Renal cortical epithelial cell (primary cell): Measurements from ENCODE around the gene RSPH6A. TPM values are rescaled to one million over a fixed set of nuclear protein-coding genes. Genes with fewer than 3 reads are reported as not detected.

Source experiments
- DNase-seq: peaks from one replicate; pipeline ENCODE4 v3.0.0-alpha.2; 2011; ENCODE audit warnings: low read depth
- total RNA-seq: library from RNA; depleted of rRNA; stranded (reverse); fragments of >200 nt; gene quantifications from 2 replicates; pipeline ENCODE4 v1.2.3, GENCODE V29; 2014

Gene RSPH6A
- total RNA-seq, 1 donor from 2014 or later, result 0.10 TPM

DNA sequence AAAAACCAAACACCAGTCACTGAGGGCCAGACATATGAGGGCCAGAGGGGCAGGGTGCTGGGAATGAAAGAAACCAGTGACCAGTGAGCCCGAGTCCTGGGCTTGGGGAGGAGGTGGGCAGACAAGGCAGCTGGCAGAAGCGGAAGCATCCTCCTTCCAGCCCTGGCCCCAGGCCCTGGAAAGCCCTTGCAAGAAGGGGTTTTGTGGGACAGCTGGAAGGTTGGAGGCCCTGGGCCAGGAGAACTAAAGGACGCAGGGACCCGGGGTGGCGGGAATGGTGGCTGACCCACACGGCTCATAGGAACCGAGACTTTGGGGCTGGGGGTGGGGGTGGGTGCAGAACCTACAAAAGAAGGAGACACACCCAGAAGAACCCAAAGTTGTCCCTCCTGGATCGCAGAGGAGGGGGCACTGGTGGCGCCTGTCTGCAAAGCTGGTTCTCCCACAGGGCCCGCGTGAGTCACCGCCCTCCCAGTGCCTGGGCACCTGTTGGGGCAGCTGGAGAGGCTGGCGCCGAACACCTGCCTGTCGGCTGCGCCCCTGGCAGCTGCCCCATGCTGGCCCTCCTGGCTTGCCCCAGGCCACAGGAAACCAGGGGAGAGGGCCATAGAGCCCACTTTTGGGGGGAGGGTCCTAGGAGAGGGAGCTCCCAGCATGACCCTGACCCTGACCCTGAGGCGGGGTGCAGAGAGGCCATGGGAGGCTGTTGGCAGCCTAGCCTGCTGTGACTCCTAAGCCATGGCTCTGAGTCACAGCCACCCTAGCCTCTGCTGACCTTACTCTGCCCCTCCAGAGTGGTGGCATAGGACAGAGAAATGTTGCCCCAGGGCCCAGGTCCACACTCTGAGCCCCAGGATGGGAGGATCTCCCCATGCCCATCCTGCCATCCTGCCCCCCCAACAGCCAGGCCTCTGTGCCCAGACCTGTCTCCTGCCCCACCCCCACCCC is 33.6 kb downstream of the RSPH6A start:
- DNase-seq, result no peak

DNA sequence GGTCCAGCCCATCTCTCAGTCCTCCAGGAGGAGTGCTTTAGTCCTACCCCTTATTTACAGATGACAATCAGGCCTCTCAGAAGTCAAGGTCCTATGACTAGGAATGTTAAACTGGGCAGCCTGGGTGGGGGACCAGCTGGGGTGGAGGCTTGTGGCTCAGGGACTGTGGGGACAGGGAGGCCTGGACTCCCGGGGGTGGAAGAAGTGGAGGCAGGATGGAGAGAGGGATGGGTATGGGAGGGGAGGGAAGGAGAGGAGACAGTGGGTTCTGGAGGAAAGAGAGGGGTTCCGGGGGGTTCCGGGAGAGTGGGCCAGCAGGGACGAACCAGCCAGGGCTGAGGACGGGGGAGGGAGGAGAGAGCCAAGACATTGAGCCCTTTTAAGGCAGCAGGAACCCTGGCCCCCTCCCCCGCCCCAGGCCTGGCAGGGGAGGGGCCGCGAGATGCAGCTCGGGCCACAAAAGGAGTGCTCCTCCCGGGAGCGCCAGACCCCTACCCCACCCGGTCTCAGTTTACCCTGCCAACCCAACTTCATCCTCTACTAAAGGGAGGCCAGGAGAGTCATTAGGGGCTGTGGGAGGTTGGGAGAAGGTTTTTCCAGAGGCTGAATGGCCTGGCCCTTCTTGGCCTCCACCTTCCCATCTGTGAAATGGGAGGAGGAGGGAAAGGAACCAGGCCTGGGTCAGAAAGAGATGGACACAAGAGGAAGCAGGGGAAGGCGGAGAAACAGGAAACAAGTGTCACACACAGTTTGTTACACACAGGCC is 34.5 kb downstream of the RSPH6A start:
- no peak for DNase-seq

DNA sequence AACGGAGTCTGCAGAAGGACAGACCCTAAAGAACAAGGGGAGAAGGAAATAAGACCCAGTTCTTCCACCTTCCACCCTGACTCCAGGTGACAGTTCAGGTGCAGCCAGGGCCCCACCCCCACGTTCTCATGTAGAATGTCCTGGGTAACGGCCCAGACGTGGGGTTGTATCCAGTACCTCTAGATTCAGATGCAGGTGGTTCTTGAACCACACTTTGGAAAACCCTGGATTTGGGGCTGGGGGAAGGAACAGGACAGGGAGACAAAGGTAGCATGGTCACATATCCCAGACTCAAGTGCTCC is 35.0 kb downstream of the RSPH6A start:
- DNase-seq, result no peak

DNA sequence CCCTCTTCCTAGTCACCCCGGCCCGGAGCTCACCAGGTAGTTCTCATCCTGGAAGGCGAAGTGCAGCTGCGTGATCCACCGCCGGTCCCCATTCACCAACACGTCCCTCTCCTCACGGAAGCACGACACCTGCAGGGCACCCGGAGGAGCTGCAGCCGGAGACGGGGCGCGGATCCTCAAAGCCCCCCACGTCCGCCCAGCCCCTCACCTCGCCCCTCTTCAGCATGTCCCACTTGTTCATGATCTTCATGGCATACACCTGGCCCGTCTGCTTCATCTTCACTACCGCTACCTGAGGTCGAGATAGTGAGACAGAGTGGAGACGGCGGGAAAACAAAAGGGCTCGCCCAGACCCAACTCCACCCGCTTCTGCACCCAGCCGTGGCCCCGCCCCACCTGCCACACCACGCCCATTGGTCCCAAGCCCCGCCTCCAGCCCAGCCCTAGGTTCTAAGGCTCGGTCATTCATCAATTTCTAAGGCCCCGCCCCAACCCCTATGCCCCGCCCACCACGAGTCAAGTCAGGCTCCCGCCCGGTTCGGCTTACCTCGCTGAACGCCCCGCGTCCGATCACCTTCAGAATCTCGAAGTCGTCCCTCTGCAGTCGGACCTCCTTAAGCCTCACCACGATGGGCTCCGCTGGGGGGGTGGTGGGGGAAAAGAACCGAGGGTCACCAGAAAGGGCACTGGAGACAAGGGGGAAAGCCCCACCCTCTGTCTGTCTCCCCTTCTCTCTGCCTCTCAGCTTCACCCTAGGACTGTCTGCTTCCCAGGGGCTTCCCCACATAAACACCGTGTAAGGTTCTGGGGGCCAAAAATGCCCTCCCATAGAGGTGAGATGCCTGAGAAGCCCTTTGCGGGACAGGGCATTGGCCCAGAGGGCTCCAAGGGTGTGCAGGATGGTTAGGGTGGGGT is 35.6 kb downstream of the RSPH6A start:
- peak; percentile 69 for DNase-seq

DNA sequence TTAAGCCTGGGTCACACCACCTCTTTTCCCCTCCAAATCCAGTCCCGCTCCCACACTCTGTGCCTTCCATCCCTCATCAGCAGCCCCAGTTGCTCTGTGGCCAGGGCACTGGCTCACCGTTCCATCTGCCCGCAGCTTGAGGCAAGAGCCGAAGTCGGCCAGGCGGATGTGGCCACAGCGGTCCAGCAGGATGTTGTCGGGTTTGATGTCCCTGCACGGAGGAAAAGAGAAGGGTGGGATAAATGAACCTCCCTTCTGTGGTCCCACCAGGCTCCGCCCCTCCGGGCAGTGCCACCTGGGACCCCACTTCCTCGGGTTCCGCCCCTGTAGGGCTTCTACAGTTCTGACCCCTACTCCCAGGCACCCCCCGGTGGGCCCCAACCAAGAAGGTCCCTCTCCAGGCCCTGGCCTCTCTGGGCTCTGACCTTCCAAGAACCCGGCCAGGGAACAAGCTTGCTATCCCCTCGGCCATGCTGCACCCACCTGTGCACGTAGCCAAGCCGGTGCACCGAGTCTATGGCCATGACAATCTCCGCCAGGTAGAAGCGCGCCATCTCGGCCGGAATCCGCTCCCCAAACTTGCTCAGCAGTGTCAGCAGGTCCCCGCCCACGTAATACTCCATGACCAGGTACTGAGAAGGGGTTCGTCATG is 37.0 kb downstream of the RSPH6A start:
- no peak for DNase-seq

DNA sequence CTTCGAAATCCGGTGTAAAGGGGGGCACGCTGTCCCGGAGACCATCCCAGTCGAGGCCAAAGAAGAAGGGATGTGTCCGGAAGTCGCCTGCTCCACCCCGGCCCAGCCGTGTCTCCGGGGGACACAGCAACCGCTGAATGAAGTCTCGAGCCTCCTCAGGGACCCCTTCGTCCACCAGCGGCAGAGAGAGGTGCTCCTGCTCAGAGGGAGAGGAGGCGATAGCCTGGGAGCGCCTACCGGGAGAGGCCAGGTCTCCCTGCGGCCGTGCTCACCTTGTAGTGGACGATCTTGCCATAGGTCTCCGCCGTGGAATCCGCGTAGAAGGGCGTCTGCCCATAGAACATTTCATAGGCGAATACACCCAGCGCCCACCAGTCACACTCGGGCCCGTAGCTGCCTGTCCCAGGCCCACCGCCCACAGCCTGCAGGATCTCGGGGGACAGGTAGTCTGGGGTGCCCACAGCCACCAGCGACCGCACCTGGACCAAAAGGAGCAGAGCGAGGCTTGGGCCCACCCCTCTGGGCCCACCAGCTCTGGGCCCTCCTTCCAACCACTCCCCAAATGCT is 37.6 kb downstream of the RSPH6A start:
- DNase-seq, result no peak

GRCh38 chr19:45774765-45775164 is 40.3 kb downstream of the RSPH6A start:
- DNase-seq, result no peak

DNA sequence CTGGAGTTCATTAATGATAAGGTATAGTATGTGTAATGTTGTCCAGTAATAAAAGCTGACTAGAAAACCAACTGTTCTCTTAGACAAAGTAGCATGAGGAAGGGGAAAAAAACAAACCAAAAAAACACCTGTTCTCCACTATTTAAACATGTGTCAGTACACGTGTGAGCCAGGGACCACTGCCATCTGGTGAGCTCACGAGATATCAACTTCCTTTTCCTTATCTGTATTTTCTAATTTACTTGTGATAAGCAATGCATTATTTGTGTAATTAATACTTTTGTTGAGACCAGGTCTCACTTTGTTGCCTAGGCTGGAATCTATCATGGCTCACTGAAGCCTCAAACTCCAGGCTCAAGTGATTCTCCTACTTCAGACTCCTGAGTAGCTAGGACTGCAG is 41.7 kb downstream of the RSPH6A start:
- no peak for DNase-seq

DNA sequence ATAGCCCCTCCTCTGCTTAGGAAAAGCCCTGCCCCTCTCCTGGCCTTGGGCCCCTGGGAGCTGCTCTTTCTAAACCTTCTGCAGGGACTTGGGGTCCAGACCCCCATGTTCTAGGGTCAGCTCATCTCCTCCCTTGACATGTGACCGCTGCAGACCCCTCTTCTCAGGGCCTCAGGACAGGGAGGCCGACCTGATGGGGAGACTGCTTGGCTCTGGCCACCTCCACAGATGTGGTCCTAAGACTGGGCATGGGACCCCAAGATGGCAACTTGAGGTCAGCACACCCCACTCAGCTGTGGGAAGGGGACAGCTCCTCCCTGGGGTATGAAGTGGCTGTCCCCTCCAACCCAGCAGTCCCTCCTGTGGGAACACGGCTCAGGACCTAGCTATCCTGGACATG is 42.2 kb downstream of the RSPH6A start:
- no peak for DNase-seq

GRCh38 chr19:45772130-45772840 is 42.8 kb downstream of the RSPH6A start:
- DNase-seq, result no peak

DNA sequence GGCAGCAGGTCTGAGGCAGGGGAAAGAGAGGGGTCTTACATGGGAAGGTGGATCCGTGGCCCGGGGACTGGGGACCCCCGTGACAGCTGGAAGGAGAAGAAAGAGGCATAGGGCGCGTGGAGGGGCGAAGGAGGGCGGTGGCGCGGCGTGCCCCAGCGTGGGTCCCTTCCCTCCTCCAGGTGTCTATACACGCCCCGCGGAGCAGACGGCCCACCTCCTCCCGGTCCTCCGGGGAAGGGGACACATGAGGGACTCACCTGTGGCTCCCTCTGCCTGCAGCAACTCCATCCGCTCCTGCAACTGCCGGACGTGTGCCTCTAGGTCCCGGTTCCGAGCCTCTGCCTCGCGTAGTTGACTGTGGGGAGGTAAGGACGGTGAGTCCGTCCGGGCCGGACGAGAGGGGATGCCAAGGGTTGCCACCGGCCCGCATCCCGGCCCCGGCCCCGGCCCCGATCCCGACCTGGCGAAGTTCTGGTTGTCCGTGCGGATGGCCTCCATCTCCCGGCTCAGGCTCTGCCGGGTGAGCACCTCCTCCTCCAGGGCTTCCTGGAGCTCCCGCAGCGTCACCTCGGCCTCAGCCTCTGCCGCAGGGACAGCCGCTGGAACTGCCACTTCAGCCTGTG is 43.7 kb downstream of the RSPH6A start:
- no peak for DNase-seq

DNA sequence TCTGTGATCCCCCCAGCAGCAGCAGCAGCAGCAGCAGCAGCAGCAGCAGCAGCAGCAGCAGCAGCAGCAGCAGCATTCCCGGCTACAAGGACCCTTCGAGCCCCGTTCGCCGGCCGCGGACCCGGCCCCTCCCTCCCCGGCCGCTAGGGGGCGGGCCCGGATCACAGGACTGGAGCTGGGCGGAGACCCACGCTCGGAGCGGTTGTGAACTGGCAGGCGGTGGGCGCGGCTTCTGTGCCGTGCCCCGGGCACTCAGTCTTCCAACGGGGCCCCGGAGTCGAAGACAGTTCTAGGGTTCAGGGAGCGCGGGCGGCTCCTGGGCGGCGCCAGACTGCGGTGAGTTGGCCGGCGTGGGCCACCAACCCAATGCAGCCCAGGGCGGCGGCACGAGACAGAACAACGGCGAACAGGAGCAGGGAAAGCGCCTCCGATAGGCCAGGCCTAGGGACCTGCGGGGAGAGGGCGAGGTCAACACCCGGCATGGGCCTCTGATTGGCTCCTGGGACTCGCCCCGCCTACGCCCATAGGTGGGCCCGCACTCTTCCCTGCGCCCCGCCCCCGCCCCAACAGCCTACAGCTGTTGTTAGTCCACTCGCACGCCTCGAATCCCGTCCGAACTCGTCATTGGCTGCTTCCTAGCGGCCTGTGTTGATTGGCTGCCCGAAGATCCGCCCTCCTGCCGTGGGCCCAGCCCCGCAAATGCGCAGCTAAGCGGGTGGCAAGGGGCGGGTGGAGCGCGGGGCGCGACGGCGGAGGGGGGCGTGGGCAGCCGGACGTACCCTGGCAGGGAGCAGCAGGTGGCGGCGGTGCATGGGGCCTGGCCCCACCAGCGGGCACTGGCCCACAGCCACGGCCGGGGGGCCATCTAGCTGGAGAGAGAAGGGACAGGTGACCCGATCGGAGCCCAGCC is 44.7 kb downstream of the RSPH6A start:
- peak; percentile 95 for DNase-seq

- peak; percentile 21 for DNase-seq
Observed at GRCh38 chr19:45769821-45770191, 45.3 kb downstream of the RSPH6A start.

GRCh38 chr19:45768984-45769782 is 45.9 kb downstream of the RSPH6A start, which contains the start of gene SIX5:
TSS of gene SIX5 (minus strand) at chr19:45769252. CDS start at chr19:45768844, 408 bp downstream.
- DNase-seq, result peak; percentile 89

DNA sequence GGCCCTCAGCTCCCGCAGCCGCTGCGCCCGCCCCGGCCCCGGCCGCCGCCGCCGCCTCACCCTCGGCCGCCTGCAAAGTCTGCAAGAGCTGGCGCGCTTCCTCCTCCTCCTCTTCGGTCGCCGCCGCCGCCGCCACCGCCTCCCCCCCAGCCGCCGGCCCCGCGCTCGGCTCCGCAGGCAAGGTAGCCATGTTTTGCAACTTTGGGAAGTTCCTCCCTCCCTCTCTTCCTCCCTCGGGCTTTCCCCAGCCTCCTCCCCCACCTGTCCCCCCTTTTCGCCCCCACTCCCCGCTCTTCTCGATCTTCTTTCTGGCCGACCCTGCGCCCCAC is 46.5 kb downstream of the RSPH6A start:
- no peak for DNase-seq

- DNase-seq, result peak; percentile 41
Observed at GRCh38 chr19:45767881-45768654, 47.0 kb downstream of the RSPH6A start.

GRCh38 chr19:45767410-45767880 is 47.7 kb downstream of the RSPH6A start:
- peak; percentile 71 for DNase-seq
